ENCODE data around the gene KCNJ9.

- TF ChIP-seq, protein P1, sequence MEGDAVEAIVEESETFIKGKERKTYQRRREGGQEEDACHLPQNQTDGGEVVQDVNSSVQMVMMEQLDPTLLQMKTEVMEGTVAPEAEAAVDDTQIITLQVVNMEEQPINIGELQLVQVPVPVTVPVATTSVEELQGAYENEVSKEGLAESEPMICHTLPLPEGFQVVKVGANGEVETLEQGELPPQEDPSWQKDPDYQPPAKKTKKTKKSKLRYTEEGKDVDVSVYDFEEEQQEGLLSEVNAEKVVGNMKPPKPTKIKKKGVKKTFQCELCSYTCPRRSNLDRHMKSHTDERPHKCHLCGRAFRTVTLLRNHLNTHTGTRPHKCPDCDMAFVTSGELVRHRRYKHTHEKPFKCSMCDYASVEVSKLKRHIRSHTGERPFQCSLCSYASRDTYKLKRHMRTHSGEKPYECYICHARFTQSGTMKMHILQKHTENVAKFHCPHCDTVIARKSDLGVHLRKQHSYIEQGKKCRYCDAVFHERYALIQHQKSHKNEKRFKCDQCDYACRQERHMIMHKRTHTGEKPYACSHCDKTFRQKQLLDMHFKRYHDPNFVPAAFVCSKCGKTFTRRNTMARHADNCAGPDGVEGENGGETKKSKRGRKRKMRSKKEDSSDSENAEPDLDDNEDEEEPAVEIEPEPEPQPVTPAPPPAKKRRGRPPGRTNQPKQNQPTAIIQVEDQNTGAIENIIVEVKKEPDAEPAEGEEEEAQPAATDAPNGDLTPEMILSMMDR (IDR thresholded peaks at IDR 0.05): no peak
- TF ChIP-seq POLR2A (IDR thresholded peaks at IDR 0.05): no peak
These were observed 32.1 kb downstream of the KCNJ9 start for GRCh38 chr1:160113407-160113806.
